Right kidney (tissue), 1 donor: ENCODE data around the gene DMD.

Source experiments
- DNase-seq: peaks from one replicate; pipeline ENCODE4 v3.0.0-alpha.2; 2016

DMD gene

GRCh38 chrX:31165241-31166035 is 2045.9 kb downstream of the DMD start:
- DNase-seq: no peak

- DNase-seq: no peak
These were observed 2056.4 kb downstream of the DMD start for GRCh38 chrX:31154946-31155345.

GRCh38 chrX:31153475-31154047 is 2057.8 kb downstream of the DMD start:
- DNase-seq: no peak

- no peak for DNase-seq
These were observed 2064.2 kb downstream of the DMD start for GRCh38 chrX:31147175-31147574.

- DNase-seq: no peak
These were observed 2071.4 kb downstream of the DMD start for GRCh38 chrX:31139961-31140360.

GRCh38 chrX:31138124-31138523 is 2073.2 kb downstream of the DMD start:
- no peak for DNase-seq

GRCh38 chrX:31136144-31136611 is 2075.2 kb downstream of the DMD start:
- no peak for DNase-seq

- no peak for DNase-seq
These were observed 2078.5 kb downstream of the DMD start for GRCh38 chrX:31132821-31133241.

- DNase-seq: no peak
These were observed 2080.7 kb downstream of the DMD start for GRCh38 chrX:31130457-31131220.

- DNase-seq: no peak
These were observed 2082.5 kb downstream of the DMD start for GRCh38 chrX:31128855-31129254.

GRCh38 chrX:31127716-31128115 is 2083.6 kb downstream of the DMD start:
- DNase-seq: no peak

- DNase-seq: no peak
These were observed 2085.1 kb downstream of the DMD start for GRCh38 chrX:31126205-31126604.

GRCh38 chrX:31124536-31124935 is 2086.8 kb downstream of the DMD start:
- DNase-seq: no peak

- no peak for DNase-seq
These were observed 2088.0 kb downstream of the DMD start for GRCh38 chrX:31123335-31123734.

GRCh38 chrX:31117266-31117665 is 2094.1 kb downstream of the DMD start:
- no peak for DNase-seq

- no peak for DNase-seq
These were observed 2096.0 kb downstream of the DMD start for GRCh38 chrX:31115398-31115797.

GRCh38 chrX:31114858-31115257 is 2096.5 kb downstream of the DMD start:
- no peak for DNase-seq

GRCh38 chrX:31112226-31112999 is 2098.9 kb downstream of the DMD start:
- DNase-seq: no peak

GRCh38 chrX:31110657-31111056 is 2100.7 kb downstream of the DMD start:
- no peak for DNase-seq

GRCh38 chrX:31099536-31100090 is 2111.7 kb downstream of the DMD start:
- DNase-seq: no peak

- DNase-seq: no peak
These were observed 2113.3 kb downstream of the DMD start for GRCh38 chrX:31098079-31098478.

- no peak for DNase-seq
These were observed 2117.7 kb downstream of the DMD start for GRCh38 chrX:31093639-31093975.
